CD1c-positive myeloid dendritic cell (primary cell): Measurements from ENCODE around the gene GLO1.
A peak's percentile ranks its signal among the peaks of the same experiment; 100 is the strongest.
"Not testable (repeated sequence)": the region's sequence is repeated elsewhere in the genome, so short reads cannot be mapped to it uniquely, and the experiment has no call there.

Experiments
- DNase-seq: peaks from one replicate; pipeline ENCODE4 v3.0.0-alpha.2; 2016; ENCODE audit errors: extremely low spot score

Gene GLO1

DNA sequence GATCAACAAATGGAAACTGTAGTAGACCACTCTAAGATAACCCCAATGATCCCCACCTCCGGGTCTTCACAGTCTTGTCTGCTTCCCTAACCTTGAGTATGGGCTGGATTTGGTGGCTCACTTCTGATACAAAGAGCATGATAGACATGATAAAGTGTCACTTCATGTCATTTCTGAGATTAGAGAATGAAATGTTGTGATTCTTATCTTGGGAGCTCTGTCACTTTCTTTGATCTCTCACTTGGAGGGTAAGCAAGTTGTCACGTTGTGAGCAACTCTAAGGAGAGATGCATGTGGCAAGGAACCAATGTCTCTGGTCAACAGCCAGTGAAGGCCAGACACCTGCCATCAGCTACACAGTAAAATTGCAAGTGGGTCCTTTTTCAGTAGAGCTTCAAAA, 3.0 kb upstream of the GLO1 start:
- no peak for DNase-seq

GRCh38 chr6:38703949-38704590, 1.1 kb upstream of the GLO1 start:
- DNase-seq, result no peak

DNA sequence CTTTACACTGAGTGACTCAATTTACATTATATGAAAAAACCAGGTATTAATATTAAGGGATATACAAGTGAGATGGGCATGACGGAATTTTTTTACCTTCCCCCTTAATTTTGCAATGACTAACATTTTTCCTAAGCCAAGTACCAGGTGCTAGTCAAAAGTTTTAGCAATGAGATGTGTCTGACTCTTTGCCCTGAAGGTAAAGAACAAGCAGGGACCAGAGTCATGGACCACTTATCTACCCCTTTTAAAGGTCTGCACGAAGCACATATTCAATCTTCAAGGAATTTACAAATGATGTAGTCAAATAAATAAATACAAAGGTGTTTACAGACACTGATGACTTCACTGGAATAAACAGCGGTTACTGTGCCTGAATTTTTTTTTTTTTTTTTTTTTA, 1.4 kb downstream of the GLO1 start:
- no peak for DNase-seq

DNA sequence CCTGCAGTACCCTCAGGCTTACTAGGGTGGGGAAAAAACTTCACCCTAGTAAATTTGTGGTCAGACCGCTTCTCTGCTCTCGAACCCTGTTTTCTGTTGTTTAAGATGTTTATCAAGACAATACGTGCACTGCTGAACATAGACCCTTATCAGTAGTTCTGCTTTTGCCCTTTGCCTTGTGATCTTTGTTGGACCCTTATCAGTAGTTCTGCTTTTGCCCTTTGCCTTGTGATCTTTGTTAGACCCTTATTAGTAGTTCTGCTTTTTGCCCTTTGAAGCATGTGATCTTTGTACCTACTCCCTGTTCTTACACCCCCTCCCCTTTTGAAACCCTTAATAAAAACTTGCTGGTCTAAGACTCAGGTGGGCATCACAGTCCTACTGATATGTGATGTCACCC, 3.2 kb downstream of the GLO1 start:
- not testable (repeated sequence) for DNase-seq

GRCh38 chr6:38697846-38698245, 5.1 kb downstream of the GLO1 start:
- DNase-seq, result no peak

DNA sequence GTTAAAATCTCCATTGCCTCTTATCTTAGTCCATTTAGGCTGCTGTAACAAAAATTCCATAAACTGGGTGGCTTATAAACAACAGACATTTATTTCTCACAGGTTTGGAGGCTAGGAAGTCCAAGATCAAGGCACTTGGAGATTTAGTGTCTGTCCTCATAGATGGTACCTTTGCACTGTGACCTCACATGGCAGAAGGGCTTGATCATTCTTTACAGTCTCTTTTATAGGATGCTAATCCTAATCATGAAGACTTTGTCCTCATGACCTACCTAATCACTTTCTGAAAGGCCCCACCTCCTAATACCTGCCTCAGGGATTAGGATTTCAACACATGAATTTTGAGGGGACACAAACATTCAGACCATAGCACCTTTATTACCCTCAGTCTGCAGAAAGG, 6.6 kb downstream of the GLO1 start:
- DNase-seq, result no peak

- no peak for DNase-seq
Observed at GRCh38 chr6:38695933-38696332, 7.0 kb downstream of the GLO1 start.

GRCh38 chr6:38695227-38695900, 7.6 kb downstream of the GLO1 start:
- DNase-seq, result no peak

- DNase-seq, result no peak
Observed at GRCh38 chr6:38688579-38689087, 14.3 kb downstream of the GLO1 start.

- DNase-seq, result no peak
Observed at GRCh38 chr6:38687549-38687948, 15.4 kb downstream of the GLO1 start.

- DNase-seq, result no peak
Observed at GRCh38 chr6:38687043-38687353, 15.9 kb downstream of the GLO1 start.

DNA sequence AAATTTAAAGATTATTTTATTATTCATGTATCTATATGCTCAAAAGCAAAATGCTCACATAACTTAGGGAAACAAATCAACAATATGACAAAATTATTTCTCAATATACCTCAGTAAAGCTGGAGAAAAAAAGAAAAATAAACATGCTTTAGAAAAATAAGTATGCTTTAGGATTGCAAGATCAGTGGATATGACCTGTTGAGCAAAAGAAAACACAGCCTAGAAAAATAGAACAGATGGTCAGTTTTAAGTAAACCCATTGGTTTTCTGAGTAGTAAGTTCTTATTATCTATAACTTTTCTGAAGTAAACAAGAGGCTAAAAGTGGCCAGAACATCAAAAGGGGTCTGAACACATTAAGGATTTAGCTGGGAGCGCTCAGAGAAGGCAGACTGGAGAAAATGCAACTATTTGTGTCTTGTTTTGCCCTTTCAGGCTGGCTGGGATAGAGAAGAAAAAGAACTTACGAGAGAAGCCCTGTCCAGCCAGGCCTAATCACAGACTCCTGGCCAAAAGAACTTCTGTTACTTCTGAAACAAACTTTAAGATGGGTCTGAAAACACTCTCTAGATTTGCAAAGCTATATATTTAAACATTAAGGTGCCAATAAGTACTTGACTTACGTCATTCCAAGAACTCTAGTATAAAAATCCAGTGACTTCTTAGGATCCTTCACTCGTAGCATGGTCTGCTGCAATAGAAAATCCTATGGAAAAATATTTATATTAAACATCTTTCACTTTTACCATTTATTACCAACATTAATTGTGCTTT, 16.5 kb downstream of the GLO1 start:
- DNase-seq, result no peak

DNA sequence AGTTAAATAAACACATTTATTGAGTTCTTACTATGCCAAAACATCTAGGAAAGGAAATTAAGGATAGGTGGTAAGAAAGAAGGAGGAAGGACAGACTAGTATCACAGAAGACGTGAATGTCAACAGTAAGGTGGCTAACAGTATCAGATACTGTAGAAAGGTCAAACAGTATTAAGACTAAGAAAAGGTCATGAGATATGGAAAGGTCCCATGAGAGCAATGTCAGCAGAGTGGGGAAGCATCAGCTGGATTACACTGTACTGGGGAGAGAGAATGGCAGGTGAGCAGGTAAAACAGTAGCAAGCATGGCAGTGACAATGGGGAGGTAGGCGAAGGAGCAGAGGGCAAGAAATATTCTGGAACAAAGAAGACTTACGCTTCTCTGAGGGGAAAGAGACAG, 18.0 kb downstream of the GLO1 start:
- no peak for DNase-seq

DNA sequence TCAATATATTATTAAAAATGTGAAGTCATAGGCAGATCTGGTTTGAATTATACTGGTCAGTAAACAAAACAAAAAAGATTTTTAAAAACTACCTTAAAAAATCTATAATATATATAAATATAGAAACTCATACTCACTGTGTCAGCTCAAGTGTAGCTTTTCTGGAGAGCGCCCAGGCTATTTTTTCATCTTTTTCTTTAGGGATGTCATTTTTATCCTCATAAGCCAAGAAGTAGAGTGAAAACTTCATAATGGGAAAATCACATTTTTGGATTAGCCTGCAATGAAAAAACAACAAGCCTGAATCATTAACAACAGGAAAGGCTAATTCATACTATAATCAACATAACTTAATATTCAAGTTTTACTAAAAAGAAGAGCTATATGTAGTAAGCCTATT, 18.7 kb downstream of the GLO1 start:
- DNase-seq, result no peak

DNA sequence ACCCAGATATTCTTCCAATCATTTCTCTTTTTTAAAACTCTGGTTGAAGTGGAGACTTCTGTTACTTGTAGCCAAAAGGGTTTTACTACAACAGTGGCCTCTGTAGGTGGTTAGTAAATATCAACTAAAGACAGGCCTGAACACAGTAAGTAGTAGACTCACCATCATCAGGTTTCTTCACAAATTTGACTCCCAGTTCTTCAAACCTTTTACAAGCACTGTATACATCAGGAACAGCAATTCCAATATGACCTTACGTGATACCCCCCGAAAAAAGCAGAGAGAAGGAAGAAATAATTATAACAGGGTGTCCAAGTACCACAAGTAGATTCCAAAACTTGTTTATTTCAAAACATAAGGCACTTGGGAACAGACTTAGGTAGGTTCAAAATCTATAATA, 21.1 kb downstream of the GLO1 start:
- DNase-seq, result no peak

DNA sequence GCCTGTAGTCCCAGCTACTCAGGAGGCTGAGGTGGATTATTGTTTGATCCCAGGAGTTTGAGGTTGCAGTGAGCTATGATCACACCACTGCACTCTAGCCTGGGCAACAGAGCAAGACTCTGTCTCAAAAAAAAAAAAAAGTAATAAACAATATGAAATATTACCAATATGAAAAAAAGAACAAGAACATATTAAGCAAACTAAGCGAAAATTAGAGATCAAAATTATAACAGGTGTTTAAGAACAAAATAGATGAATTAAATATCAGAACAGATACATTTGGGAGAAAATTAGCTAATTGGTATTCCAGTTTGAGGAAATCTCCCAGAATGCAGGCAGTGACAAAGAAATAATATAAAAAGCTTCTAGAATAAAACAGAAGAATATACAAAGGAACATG, 23.3 kb downstream of the GLO1 start:
- DNase-seq, result no peak

DNA sequence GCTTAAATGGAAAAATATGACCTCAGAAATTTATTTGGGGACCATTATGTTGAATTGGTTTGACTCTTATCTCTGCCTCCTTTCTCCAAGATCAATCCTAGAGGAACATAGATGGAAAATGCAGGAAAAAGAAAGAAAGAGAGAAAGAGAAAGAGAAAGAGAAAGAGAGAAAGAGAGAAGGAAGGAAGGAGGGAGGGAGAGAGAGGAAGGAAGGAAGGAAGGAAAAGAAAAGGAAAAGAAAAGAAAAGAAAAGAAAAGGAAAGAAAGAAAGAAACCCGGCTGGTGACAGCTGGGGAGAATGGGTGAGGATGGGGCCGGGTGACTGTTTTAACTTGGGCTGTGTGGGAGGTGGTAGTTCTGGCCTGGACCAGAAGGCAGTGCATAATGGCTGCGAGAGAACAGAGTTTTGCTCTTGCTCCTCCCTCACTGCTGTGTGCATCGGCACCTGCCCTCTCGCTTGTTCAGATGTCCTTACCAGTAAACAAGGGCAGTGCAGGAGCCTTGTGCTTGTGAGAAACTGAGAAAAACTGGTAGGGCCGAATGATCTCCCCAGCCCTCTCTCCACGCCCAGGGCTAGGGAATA, 24.7 kb downstream of the GLO1 start:
- no peak for DNase-seq

DNA sequence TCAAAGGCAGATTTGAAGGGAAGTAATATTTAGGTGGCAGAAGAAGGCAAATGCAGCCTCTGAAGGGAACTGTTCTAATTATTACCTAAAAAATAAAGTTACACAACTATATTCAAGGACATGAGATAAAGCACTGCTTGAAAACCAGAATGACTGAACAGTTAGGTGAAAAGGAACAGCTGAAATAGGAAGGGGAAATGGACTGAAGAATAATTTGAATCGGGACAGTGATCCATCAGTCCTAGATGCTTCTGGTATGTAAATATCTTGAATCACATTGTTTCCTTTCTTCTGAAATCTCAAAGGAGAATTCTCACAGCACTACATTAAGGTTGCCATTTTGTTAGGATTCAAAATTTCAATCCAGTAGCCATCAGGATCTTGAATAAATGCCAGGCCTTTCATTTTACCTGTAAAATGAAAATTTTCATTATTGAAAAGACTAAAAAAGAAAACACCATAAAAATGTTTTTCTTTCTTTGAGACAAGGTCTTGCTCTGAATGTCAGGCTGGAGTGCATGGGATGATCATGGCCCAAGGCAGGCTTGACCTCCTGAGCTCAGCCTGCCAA, 25.9 kb downstream of the GLO1 start:
- peak; percentile 31 for DNase-seq

GRCh38 chr6:38676236-38676973, 26.5 kb downstream of the GLO1 start:
- no peak for DNase-seq

GRCh38 chr6:38673397-38674165, 29.4 kb downstream of the GLO1 start:
- peak; percentile 53 for DNase-seq
